OCI-LY7 (cell line): ENCODE data around the gene SFT2D1. TPM values are rescaled to one million over a fixed set of nuclear protein-coding genes. Genes with fewer than 3 reads are reported as not detected.
A peak's percentile ranks its signal among the peaks of the same experiment; 100 is the strongest.

Experiments
- BruUV-seq: library from RNA; stranded (reverse); fragments of 400-500 nt; replicated peaks from 2 replicates; lab custom pipeline; 2021; lab: Mats Ljungman, UMichigan
- CTCF ChIA-PET: fragments of 300-600 bp; sonication (Branson Sonifier 250); formaldehyde crosslinking; loops from one replicate; lab custom pipeline; 2022; ENCODE audit warnings: antibody characterized with exemption; ENCODE audit not compliant: unreplicated experiment; lab: Charles Lee
- POLR2A ChIA-PET: fragments of 300-600 bp; sonication (Branson Sonifier 250); formaldehyde crosslinking; loops from one replicate; lab custom pipeline; 2022; ENCODE audit warnings: antibody characterized with exemption; lab: Charles Lee
- DNase-seq: peaks from one replicate; pipeline ENCODE4 v3.0.0-alpha.2; 2015; ENCODE audit warnings: low spot score
- H2AFZ ChIP-seq: fragments of 200-600 bp; sonication (generic), shearing (Covaris generic); 2 replicates; pipeline ENCODE4 v1.6.1; 2014; ENCODE audit warnings: mild to moderate bottlenecking, antibody characterized with exemption, low read length, moderate library complexity
- H3K27ac ChIP-seq: fragments of 200-600 bp; sonication (generic); 2 replicates; pipeline ENCODE4 v1.5.1; 2014; ENCODE audit warnings: mixed run types, low read depth, mild to moderate bottlenecking, moderate library complexity, low read length, inconsistent platforms; ENCODE audit not compliant: poor library complexity, severe bottlenecking
- H3K36me3 ChIP-seq: fragments of 200-600 bp; sonication (generic); 2 replicates; pipeline ENCODE4 v1.6.1; 2014; ENCODE audit warnings: mild to moderate bottlenecking, antibody characterized with exemption, low read length, moderate library complexity, mixed read lengths; ENCODE audit not compliant: insufficient read depth
- H3K4me1 ChIP-seq: fragments of 200-600 bp; sonication (generic); 2 replicates; pipeline ENCODE4 v1.5.1; 2014; ENCODE audit warnings: mild to moderate bottlenecking, low read length; ENCODE audit not compliant: insufficient read depth, poor library complexity, severe bottlenecking
- H3K4me2 ChIP-seq: fragments of 200-600 bp; sonication (generic); 2 replicates; pipeline ENCODE4 v1.6.1; 2014; ENCODE audit warnings: mild to moderate bottlenecking, low read length
- H3K4me3 ChIP-seq: fragments of 200-600 bp; sonication (generic); 2 replicates; pipeline ENCODE4 v1.5.1; 2014; ENCODE audit warnings: mild to moderate bottlenecking, low read depth, low read length; ENCODE audit not compliant: poor library complexity, severe bottlenecking
- H3K79me2 ChIP-seq: fragments of 200-600 bp; sonication (generic); 2 replicates; pipeline ENCODE4 v1.6.1; 2016; ENCODE audit warnings: low read depth, mild to moderate bottlenecking, low read length, moderate library complexity, mixed read lengths; ENCODE audit not compliant: insufficient read depth
- H3K9me2 ChIP-seq: fragments of 200-600 bp; sonication (generic); 2 replicates; pipeline ENCODE4 v1.6.1; 2016; ENCODE audit warnings: mild to moderate bottlenecking, low read length, mixed read lengths; ENCODE audit not compliant: insufficient read depth
- H3K9me3 ChIP-seq: fragments of 200-600 bp; sonication (generic); 2 replicates; pipeline ENCODE4 v1.6.1; 2014; ENCODE audit warnings: mild to moderate bottlenecking, mixed run types, low read length, mixed read lengths
- H4K20me1 ChIP-seq: fragments of 200-600 bp; sonication (generic); 2 replicates; pipeline ENCODE4 v1.6.1; 2014; ENCODE audit warnings: mild to moderate bottlenecking, antibody characterized with exemption, low read length, moderate library complexity, mixed read lengths; ENCODE audit not compliant: insufficient read depth
- CTCF ChIP-seq: fragments of 200-600 bp; sonication (generic); conservative IDR thresholded peaks from 2 replicates; pipeline ENCODE4 v1.5.1; 2014; ENCODE audit warnings: mild to moderate bottlenecking, antibody characterized with exemption, low read length, moderate library complexity, mixed read lengths
- EZH2phosphoT487 ChIP-seq: fragments of 200-600 bp; sonication (generic); IDR thresholded peaks from 2 replicates; pipeline ENCODE4 v1.6.1; 2018; ENCODE audit warnings: low read depth, borderline replicate concordance, mild to moderate bottlenecking, mixed run types, antibody characterized with exemption, low read length, moderate library complexity, mixed read lengths
- intact Hi-C: fragments of 100-400 bp; cut with micrococcal nuclease; formaldehyde crosslinking; loops from one replicate; pipeline ENCODE4 v1.10.0; 2022; ENCODE audit not compliant: unreplicated experiment
- total RNA-seq, 2 experiments: library from RNA; depleted of rRNA in 1 of 2; stranded (reverse); fragments of >200 nt in 1 of 2; shearing (Covaris generic) in 1 of 2; gene quantifications; 2 replicates each; pipeline ENCODE4 v1.2.3, GENCODE V29; 2014 to 2022

The SFT2D1 gene
- total RNA-seq, 2 experiments from 2014 or later, result 43.4 to 63.9 TPM

GRCh38 chr6:166341464-166341863 lies 881 bp downstream of the SFT2D1 start:
- intact Hi-C loops, result loop anchor here (10.0 kb wide), 1 partner anchor 613 kb away; the partner anchor contains the start of gene RNASET2
- peaks cover 25% of the 10 kb centered on the region for H3K4me1 ChIP-seq
- POLR2A ChIA-PET, result interaction anchor here (0.7 kb wide), 3 partner anchors 123 to 1392 kb away, joined by 3 to 4 read pairs (median 3); no protein-coding TSS in a partner anchor
- H3K4me3 ChIP-seq, result peak overlapping the region; percentile 97
- CTCF ChIA-PET, result no interaction called here
- peaks cover 61% of the 10 kb centered on the region for H3K79me2 ChIP-seq
- H3K9me2 ChIP-seq, result no peaks in the 10 kb centered on the region
- peak overlapping the region; percentile 65 for H3K27ac ChIP-seq
- peak; percentile 51 for DNase-seq
- no peaks in the 10 kb centered on the region for H3K9me3 ChIP-seq
- H2AFZ ChIP-seq, result no peak overlapping the region
- H4K20me1 ChIP-seq, result peaks cover 6% of the 10 kb centered on the region
- no peak for TF ChIP-seq EZH2phosphoT487
- TF ChIP-seq CTCF, result no peak
- H3K36me3 ChIP-seq, result peaks cover 35% of the 10 kb centered on the region
- no TSS peak for BruUV-seq
- peak overlapping the region; percentile 66 for H3K4me2 ChIP-seq

GRCh38 chr6:166338854-166339253 lies 3.5 kb downstream of the SFT2D1 start:
- Histone ChIP-seq H3K9me2 (no peaks in the 10 kb centered on the region), H3K4me1 (peaks cover 32% of the 10 kb centered on the region), H3K4me3 (no peak overlapping the region), H3K36me3 (peaks cover 61% of the 10 kb centered on the region), H3K4me2 (no peak overlapping the region; the same call in 1 of the 2 replicates), H4K20me1 (peaks cover 6% of the 10 kb centered on the region), H2AFZ (no peak overlapping the region), H3K27ac (no peak overlapping the region), H3K79me2 (peaks cover 81% of the 10 kb centered on the region), H3K9me3 (no peaks in the 10 kb centered on the region)
- CTCF ChIA-PET, result no interaction called here
- no TSS peak for BruUV-seq
- POLR2A ChIA-PET, result no interaction called here
- TF ChIP-seq CTCF, result no peak
- TF ChIP-seq EZH2phosphoT487, result no peak
- no peak for DNase-seq
- intact Hi-C loops, result no loop called here

GRCh38 chr6:166336847-166337246 lies 5.5 kb downstream of the SFT2D1 start:
- Histone ChIP-seq H3K4me2 (no peak overlapping the region), H3K27ac (no peak overlapping the region), H4K20me1 (peaks cover 6% of the 10 kb centered on the region), H3K4me1 (peaks cover 38% of the 10 kb centered on the region), H3K9me3 (no peaks in the 10 kb centered on the region), H3K9me2 (no peaks in the 10 kb centered on the region), H3K36me3 (peaks cover 68% of the 10 kb centered on the region), H2AFZ (no peak overlapping the region), H3K79me2 (peaks cover 90% of the 10 kb centered on the region), H3K4me3 (no peak overlapping the region)
- intact Hi-C loops, result no loop called here
- TF ChIP-seq CTCF (no peak), EZH2phosphoT487 (no peak)
- CTCF ChIA-PET, result no interaction called here
- DNase-seq, result no peak
- no TSS peak for BruUV-seq
- POLR2A ChIA-PET, result interaction anchor here (0.8 to 2.2 kb wide), 3 partner anchors 10 to 44 kb away, joined by 4 to 9 read pairs (median 7); no protein-coding TSS in a partner anchor
